MG63 (cell line): Measurements from ENCODE around the gene LHPP. TPM values are rescaled to one million over a fixed set of nuclear protein-coding genes. Genes with fewer than 3 reads are reported as not detected.
"Not testable (repeated sequence)": the region's sequence is repeated elsewhere in the genome, so short reads cannot be mapped to it uniquely, and the experiment has no call there.

ENCODE experiments used
- DNase-seq: peaks from one replicate; pipeline ENCODE4 v3.0.0-alpha.2; 2020
- H3K27me3 ChIP-seq: fragments of 250-450 bp; sonication (Bioruptor Pico); 2 replicates; pipeline ENCODE4 v1.5.1; 2020; ENCODE audit warnings: mild to moderate bottlenecking, moderate library complexity
- H3K36me3 ChIP-seq: fragments of 250-450 bp; sonication (Bioruptor Pico); 2 replicates; pipeline ENCODE4 v1.5.1; 2020; ENCODE audit warnings: mild to moderate bottlenecking, moderate library complexity
- H3K4me3 ChIP-seq: fragments of 250-450 bp; sonication (Bioruptor Pico); 2 replicates; pipeline ENCODE4 v1.5.1; 2020; ENCODE audit warnings: mild to moderate bottlenecking, moderate library complexity
- H3K9me3 ChIP-seq: fragments of 250-450 bp; sonication (Bioruptor Pico); 2 replicates; pipeline ENCODE4 v1.5.1; 2020; ENCODE audit warnings: mild to moderate bottlenecking, moderate library complexity
- total RNA-seq: library from RNA; depleted of rRNA; stranded (reverse); fragments of >200 nt; shearing (Covaris generic); gene quantifications from 2 replicates; pipeline ENCODE4 v1.2.3, GENCODE V29; 2014; ENCODE audit warnings: low replicate concordance

The LHPP gene
- total RNA-seq, 1 experiment from 2014 or later: 17.0 TPM

DNA sequence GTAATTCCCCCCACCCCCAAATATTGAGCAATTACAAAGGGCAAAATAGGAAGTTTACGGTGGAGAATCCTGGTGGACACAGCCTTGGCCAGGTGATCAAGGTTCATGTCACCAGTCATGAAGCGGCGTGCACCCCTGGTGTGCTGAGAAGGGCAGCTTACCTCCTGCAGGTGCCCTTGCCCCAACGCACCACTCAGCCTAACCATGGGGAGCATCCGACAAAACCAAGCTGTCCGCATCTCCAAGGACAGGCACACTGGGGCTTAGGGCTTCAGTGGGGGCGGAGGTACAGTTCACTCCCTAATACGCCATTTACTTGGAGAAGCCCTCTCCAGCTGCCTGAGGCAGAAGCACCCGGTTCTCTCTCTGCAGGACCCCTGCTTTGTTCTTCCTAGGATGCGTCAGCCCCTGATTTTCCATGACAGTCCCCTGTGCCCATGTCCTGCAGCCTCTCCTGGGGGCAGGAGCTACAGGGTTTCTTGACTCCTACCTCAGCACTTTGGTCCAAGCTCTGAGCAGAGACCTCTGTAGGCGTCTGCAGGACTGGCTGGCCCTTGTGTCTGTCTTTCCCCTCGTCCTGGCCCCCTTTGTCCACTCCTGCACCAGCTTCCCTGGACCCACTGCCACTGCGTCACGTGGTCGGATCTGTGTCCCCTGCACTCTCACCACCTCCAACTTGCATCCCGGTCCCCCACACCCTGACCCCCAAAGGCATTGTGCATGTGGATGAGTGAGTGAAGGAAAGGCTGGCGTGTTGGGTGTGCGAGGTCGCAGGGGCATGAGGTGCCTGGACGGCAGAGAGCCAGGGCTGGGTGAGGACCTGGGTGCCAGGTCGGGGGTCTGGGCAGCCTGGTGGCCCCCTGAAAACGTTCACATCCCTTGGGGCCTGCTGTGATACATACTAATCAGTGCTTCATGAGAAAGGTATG, 113.7 kb downstream of the LHPP start:
- DNase-seq: no peak
- no peaks in the 10 kb centered on the region for H3K36me3 ChIP-seq
- H3K9me3 ChIP-seq: no peaks in the 10 kb centered on the region

DNA sequence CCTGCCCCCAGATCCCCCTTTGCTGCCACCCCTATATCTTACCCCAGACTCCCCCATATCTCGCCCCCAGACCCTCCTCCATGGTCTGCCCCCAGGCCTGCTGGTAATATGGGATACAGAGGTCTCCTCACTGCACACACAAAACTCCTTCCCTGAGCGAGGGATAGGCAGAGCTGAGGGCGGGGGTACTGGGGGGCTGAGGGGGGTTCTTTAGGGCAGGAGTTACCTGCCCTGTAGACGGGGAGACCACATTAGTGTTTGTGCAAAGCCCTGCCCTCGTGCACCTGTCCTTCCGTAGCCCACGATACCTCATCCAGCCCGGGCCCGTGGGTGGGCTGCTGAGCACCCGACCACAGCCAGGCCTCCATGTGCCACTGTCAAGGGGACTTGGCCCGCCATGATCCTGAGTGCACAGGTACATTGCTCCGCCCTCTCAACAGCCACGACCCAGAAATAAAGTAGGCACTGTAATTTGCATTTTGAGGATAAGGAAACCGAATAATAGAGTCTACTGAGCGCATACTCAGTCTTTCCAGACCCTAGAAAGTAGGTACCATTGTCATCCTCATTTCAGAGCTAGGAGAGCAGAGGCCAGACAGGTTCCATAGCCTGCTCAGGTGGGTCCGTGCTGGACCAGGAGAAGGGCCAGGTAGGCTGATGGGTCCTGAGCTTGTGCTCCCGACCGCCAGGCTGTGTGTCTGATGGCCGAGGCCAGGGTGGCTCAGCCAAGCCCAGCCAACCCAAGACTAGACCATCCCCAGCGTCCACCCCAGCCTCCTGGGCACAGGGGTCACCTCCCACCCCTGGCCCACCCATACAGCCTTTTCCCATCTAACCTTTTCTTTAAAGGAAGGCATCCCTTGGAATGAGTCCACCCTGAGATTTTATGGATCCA, 115.2 kb downstream of the LHPP start:
- Histone ChIP-seq H3K27me3 (no peaks in the 10 kb centered on the region), H3K9me3 (no peaks in the 10 kb centered on the region), H3K36me3 (no peaks in the 10 kb centered on the region), H3K4me3 (no peak overlapping the region)
- DNase-seq: no peak

More for the DNA sequence above, 113.7 kb downstream of the LHPP start:
- Histone ChIP-seq H3K27me3 (no peaks in the 10 kb centered on the region), H3K4me3 (no peak overlapping the region)

DNA sequence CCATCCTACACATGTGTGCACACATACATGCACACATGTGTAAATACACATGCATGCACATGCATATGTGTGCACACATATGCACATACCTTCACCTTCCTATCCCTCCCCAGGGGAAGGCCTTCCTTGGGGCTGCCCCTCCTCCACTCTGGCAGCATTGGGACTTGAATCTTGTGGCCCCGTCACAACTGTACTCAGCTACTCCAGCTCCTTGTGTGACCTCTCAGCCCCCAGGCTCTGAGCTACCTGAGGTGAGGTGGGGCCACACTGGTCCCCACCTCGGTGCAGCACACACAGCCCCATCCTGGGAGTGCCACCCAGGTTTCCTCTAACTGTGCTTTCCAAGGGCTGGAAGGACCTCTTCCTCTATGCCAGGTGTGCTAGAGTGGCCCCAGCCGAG, 116.0 kb downstream of the LHPP start:
- H3K9me3 ChIP-seq: no peaks in the 10 kb centered on the region
- H3K36me3 ChIP-seq: no peaks in the 10 kb centered on the region
- H3K27me3 ChIP-seq: no peaks in the 10 kb centered on the region
- no peak overlapping the region for H3K4me3 ChIP-seq
- no peak for DNase-seq

DNA sequence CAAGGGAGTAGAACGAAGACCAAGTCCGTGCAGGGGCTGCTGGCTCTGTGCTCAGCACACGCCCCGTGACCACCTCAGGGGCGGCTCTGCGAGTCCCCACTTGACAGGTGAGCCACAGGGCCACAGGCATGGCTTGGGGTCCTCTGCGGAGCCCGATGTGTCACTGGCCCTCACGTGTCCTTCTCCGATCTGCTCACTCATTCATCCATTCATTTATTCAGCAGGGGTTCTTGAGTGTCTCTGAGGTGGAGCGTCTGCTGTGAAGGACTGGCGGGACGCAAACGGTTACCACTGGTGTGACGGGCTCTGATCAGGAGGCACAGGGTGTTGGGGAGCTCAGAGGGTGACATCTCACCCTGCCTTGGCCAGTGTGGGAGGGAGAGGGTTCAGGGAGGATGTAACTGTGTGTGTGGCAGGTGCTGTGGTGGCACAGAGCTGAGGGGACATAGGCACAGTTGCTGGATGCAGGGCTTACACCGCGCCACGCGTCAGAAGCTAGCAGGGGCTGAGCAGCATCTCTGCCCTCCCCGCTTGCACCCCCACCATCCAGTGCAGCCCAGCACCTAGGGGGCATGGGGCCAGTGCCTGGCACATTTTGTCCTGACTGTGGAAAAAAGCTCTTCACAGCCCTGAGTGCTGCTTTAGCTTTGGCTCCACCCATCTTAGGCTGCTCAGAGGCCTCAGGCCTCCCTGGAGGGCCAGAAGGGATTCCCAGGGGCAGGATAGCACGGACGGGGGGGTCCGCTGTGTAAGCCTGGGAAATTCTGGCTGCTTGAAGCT, 116.8 kb downstream of the LHPP start:
- H3K9me3 ChIP-seq: no peaks in the 10 kb centered on the region
- H3K36me3 ChIP-seq: no peaks in the 10 kb centered on the region
- no peak overlapping the region for H3K4me3 ChIP-seq
- H3K27me3 ChIP-seq: no peaks in the 10 kb centered on the region
- no peak for DNase-seq

DNA sequence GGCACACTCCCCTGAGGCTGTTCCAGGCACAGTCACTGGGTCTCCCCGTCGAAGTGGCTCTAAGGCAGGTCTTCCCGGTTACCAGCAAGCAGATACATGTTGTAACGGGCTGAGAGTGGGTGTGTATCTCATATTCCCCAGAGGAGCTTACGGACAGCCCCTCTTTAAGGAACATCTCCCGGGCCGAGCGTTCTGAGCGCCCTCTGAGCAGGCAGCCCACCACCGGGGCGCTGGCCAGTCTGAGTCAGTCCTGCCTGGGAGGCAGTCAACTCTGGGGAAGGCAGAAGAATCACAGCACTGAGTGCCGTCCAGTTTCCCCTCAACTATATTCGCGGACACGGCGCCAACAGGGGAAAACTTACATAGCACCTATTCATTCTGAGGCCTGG, 117.4 kb downstream of the LHPP start:
- Histone ChIP-seq H3K27me3 (no peaks in the 10 kb centered on the region), H3K36me3 (no peaks in the 10 kb centered on the region), H3K9me3 (no peaks in the 10 kb centered on the region), H3K4me3 (no peak overlapping the region)
- peak; percentile 57 for DNase-seq

DNA sequence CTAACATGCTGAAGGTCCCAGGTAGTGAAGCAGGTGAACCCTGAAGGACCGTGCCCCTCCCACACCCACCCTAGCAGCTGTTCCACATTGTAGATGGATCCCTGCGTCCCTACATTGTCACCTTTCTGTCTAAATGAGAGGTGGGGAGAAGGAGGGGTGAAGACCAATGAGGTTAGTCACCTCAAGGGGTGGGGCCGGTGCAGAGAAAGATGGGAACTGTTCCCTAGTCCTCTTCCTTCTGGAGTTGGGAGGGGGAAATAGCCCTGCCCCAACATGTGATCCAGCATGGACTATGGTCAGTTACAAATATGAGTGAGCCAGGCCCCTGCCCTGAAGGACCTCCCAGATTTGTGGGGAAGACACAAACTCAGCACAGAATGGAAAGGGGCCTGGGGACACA, 124.5 kb downstream of the LHPP start:
- Histone ChIP-seq H3K27me3 (no peaks in the 10 kb centered on the region), H3K36me3 (no peaks in the 10 kb centered on the region), H3K9me3 (no peaks in the 10 kb centered on the region), H3K4me3 (no peak overlapping the region)
- no peak for DNase-seq

DNA sequence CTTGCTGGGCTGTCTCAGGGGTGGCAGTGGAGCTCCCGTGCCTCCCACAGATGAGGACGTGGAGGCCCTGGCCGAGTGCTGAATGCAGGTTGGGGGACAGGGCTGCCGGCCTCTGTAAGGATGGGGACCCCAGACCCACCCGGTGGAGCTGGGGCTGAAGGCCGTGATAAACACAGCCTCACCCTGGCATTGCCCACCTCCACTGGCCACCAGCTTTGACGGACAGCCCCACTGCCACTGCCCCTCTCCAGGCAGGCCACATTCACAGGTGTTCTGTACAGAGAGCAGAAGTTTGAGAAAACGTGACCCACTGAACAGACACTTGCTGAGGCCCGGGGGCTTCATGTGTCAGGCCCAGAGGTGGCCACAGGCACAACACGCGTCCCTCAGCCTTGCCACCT, 126.2 kb downstream of the LHPP start:
- DNase-seq: no peak
- no peaks in the 10 kb centered on the region for H3K27me3 ChIP-seq
- no peaks in the 10 kb centered on the region for H3K36me3 ChIP-seq
- H3K9me3 ChIP-seq: peaks cover 3% of the 10 kb centered on the region; the same call in 1 of the 2 replicates
- no peak overlapping the region for H3K4me3 ChIP-seq

DNA sequence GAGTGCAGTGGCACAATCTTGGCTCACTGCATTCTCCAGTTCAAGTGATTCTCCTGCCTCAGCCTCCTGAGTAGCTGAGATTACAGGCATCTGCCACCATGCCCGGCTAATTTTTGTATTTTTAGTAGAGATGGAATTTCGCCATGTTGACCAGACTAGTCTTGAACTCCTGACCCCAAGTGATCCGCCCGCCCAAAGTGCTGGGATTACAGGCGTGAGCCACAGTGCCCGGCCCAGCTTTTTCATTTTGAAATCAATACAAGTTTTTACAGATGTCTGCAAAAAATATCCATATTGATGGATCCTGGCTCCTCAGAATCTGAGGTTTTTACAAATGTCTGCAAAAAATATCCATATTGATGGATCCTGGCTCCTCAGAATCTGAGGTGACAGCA, 126.7 kb downstream of the LHPP start:
- not testable (repeated sequence) for H3K4me3 ChIP-seq, H3K36me3 ChIP-seq, DNase-seq, H3K27me3 ChIP-seq, H3K9me3 ChIP-seq

DNA sequence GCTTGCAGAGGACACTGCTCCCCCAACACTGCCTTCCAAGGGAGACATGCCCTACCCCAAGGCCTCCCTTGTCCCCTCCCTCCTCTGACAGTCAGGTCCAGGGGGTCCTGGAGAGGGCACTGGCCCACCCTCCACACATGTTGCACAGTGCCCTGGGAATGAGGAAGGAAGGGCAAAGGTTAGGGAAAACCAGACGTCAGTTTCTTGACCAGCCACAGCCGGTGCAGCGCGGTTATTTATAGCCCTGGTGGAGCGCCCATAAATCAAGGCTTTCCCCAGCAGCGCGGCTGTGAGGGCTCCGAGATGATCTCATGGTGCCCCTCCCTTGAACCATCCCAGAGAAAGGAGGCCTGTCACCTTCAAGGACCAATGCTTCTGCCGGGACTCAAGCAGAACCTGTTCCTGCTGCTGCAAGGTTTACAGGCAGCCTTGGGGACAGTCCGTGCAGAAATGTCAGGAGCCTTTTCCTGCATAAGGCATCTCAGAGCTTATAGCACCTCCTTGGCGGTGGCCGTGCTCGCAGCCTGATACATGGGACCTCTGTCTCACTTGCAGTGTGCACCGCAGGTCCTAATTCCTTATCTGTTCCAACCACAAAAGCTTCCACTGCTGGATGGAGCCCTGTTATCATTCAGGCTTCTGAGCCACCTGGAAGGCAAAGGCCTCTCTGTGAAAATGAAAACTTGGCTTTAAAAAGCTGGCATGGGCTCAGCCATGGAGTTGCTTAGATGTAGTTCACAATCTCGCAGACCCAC, 127.3 kb downstream of the LHPP start:
- Histone ChIP-seq H3K36me3 (no peaks in the 10 kb centered on the region), H3K27me3 (no peaks in the 10 kb centered on the region), H3K9me3 (peaks cover 3% of the 10 kb centered on the region; the same call in 1 of the 2 replicates), H3K4me3 (no peak overlapping the region)
- DNase-seq: no peak

DNA sequence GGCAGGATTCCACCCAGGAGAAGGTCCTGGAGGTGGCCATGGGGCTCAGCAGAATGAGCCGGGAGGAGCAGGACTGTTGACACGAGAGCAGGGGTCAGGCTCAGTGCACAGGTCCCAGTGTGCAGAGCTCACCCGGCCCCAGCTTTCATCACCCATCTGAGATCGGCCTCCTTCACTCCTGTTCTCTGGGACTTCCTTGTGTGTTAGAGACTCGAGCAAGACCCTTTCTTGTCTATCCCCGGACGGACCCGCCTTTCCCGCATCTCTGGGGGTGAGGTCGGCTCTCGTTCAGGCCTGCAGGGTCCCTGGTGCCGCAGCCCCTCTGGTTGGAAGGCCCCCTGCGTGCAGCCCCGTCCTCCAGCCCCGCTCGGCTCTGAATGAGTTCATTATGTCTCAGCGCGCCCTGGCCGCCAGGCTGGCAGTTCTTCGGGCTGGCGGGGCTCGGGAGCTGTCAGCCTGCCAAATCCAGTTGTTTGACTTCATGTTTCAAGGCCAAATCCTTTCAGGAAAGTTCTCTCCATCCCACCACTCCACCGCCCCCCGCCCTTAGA, 127.9 kb downstream of the LHPP start:
- no peak overlapping the region for H3K4me3 ChIP-seq
- no peaks in the 10 kb centered on the region for H3K27me3 ChIP-seq
- H3K36me3 ChIP-seq: no peaks in the 10 kb centered on the region
- peaks cover 3% of the 10 kb centered on the region; the same call in 1 of the 2 replicates for H3K9me3 ChIP-seq
- no peak for DNase-seq

DNA sequence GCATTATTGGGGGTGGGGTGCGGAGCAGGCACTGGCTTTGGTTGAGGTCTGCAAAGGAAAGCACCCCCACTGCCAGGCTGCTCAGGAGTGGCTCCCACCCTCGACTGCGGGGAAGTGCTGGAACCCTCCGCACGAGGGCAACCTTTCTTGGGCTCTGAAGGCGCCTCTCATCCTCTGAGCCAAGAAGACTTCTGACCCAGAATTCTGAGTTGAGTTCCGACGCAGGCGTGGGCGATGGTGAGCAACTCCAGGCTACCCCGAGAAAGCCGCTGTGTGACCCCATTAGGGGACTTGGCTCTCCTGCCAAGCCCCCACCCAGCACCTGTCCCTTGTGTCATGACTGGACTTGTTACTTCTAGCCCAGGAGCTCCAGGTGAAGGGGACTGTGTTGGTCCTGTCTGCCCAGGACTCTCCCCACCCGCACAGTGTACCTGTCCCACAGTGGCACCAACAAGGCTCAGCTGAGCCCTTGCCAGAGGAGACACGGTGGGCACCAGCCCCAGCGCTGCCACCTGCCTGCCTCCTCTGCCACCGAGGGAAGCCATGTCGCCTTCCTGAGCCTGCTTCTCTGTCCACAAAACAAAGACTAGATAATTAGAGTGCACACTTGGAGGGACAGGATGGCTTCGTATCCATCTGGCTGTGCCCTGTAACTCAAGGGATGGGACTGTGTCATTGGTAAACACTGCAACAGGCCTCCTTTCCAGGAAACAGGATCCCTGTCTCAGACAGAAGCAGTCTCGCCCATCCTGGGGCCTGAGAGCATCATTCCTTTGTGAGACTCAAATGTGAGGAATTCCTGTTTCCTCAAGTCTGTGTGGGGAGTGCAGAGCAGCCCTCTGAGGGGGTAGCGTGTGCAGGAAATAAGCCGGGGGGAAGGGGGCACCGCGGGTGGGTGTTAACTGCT, 128.8 kb downstream of the LHPP start:
- peaks cover 3% of the 10 kb centered on the region; the same call in 1 of the 2 replicates for H3K9me3 ChIP-seq
- no peak for DNase-seq
- H3K4me3 ChIP-seq: no peak overlapping the region
- no peaks in the 10 kb centered on the region for H3K27me3 ChIP-seq
- no peaks in the 10 kb centered on the region for H3K36me3 ChIP-seq

DNA sequence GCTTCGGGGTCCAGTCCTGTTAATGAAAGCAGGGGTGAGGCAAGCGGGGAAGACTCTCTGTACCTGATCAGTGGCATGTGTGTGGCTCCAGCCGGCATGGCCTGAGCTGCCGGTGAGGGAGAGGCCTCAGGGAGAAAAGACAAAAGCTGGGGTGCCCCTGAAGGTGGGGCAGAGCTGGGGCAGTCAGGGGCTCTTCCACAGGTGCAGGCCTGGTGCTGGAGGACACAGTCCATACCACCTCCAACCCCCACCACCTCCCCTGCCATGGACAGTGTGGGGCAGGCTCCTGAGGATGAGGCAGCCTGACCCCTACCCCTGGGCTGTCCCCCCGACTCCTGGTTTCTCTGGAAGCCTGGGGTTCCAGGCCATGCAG, 129.5 kb downstream of the LHPP start:
- Histone ChIP-seq H3K9me3 (peaks cover 3% of the 10 kb centered on the region; the same call in 1 of the 2 replicates), H3K4me3 (no peak overlapping the region), H3K36me3 (no peaks in the 10 kb centered on the region), H3K27me3 (no peaks in the 10 kb centered on the region)
- no peak for DNase-seq

DNA sequence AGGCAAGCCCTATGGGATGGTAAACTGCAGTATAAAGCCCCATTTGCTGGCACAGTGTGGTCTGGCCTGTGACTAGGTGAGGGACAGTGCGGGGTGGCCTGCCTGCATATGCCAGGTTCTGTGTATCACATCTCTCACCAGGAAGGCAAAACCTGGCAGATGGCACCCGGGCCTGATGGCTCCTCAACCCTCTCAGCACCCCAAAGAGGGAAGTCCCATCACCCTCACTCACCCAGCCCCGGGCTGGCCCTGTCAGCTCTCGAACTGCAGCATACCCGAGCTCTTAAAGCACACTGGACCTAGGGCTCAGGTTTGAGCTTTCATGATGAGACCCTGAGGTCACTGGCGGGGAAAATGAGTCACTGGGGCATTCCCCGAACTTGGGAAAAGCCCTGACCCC, 130.5 kb downstream of the LHPP start:
- no peak overlapping the region for H3K4me3 ChIP-seq
- no peak for DNase-seq
- H3K9me3 ChIP-seq: peaks cover 3% of the 10 kb centered on the region; the same call in 1 of the 2 replicates
- no peaks in the 10 kb centered on the region for H3K27me3 ChIP-seq
- H3K36me3 ChIP-seq: no peaks in the 10 kb centered on the region

DNA sequence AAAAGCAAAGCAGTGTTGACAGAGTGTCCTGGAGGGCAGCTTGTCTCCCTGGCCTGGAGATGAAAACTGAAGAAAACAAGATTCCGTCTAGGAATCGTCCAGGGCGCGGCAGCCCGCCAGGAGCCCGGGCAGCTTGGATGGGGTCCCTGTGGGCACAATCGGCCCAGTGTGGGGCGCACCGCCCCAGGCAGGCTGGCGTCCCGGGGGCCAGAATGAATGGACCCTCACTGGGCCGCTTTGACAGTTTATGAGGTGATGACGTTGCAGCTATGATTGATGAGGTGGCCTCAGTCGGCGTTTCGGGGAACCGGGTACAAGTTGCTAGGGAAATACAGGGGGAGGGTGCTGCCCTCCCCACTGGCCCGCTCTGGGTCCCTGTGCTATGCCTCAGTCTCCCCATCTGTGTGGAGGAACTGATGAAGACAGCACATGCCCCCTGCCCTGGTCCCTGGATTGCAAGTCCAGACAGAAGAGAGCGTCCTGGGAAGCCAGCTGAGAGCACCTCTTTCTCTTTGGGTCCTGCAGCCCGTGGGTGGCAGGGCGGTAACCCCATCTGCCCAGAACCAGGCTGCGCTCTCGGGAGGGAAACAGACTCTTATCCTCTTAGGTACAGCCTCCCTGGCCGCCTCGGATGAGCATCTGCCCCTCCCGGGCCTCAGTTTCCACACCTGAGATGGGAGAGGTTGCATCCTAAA, 131.3 kb downstream of the LHPP start:
- DNase-seq: no peak
- Histone ChIP-seq H3K27me3 (no peaks in the 10 kb centered on the region), H3K9me3 (peaks cover 3% of the 10 kb centered on the region; the same call in 1 of the 2 replicates), H3K4me3 (no peak overlapping the region), H3K36me3 (no peaks in the 10 kb centered on the region)
